CD4-positive, alpha-beta T cell treated with Interleukin-4 for 1 hour (primary cell): ENCODE measurements around the gene KCTD3.

ENCODE experiments used
- DNase-seq, 2 donors: peaks; one replicate each; pipeline ENCODE4 v3.0.0-alpha.2; 2020 to 2022

Gene KCTD3

GRCh38 chr1:215566556-215567490, at the start of gene KCTD3:
Gene KCTD3, plus strand, starts transcription at chr1:215567304. Its CDS starts 382 bp downstream, at chr1:215567686.
- DNase-seq = peak; percentile 20 to 40

- DNase-seq = no peak
These were observed 49.6 kb upstream of the KCTD3 start for GRCh38 chr1:215517441-215517891.

GRCh38 chr1:215518594-215518993, 48.5 kb upstream of the KCTD3 start:
- DNase-seq = no peak

GRCh38 chr1:215521279-215521678, 45.8 kb upstream of the KCTD3 start:
- no peak for DNase-seq

- DNase-seq = no peak
These were observed 43.8 kb upstream of the KCTD3 start for GRCh38 chr1:215523128-215523861.

- no peak for DNase-seq
These were observed 43.2 kb upstream of the KCTD3 start for GRCh38 chr1:215523906-215524305.

- DNase-seq = peak in 1 of 2 donors; percentile 48
These were observed 40.8 kb upstream of the KCTD3 start for GRCh38 chr1:215526147-215526845.

- DNase-seq = no peak
These were observed 40.3 kb upstream of the KCTD3 start for GRCh38 chr1:215526846-215527151.

- no peak for DNase-seq
These were observed 38.0 kb upstream of the KCTD3 start for GRCh38 chr1:215529111-215529510.

GRCh38 chr1:215529571-215529970, 37.5 kb upstream of the KCTD3 start:
- DNase-seq = no peak

- no peak for DNase-seq
These were observed 36.6 kb upstream of the KCTD3 start for GRCh38 chr1:215530401-215530984.

- DNase-seq = no peak
These were observed 27.1 kb upstream of the KCTD3 start for GRCh38 chr1:215539803-215540570.

- DNase-seq = no peak
These were observed 24.8 kb upstream of the KCTD3 start for GRCh38 chr1:215542301-215542700.

- no peak for DNase-seq
These were observed 23.9 kb upstream of the KCTD3 start for GRCh38 chr1:215543191-215543606.

- DNase-seq = no peak
These were observed 23.3 kb upstream of the KCTD3 start for GRCh38 chr1:215543806-215544205.

- DNase-seq = no peak
These were observed 22.5 kb upstream of the KCTD3 start for GRCh38 chr1:215544566-215544965.

- DNase-seq = no peak
These were observed 22.0 kb upstream of the KCTD3 start for GRCh38 chr1:215545096-215545495.

- no peak for DNase-seq
These were observed 20.1 kb upstream of the KCTD3 start for GRCh38 chr1:215547011-215547410.

GRCh38 chr1:215551806-215552205, 15.3 kb upstream of the KCTD3 start:
- no peak for DNase-seq

- DNase-seq = no peak
These were observed 12.2 kb upstream of the KCTD3 start for GRCh38 chr1:215554865-215555264.

- DNase-seq = no peak
These were observed 11.6 kb upstream of the KCTD3 start for GRCh38 chr1:215555531-215555930.

- no peak for DNase-seq
These were observed 10.1 kb upstream of the KCTD3 start for GRCh38 chr1:215556996-215557395.
